Stimulated activated CD8-positive, alpha-beta memory T cell treated with anti-CD3 and anti-CD28 coated beads, Interleukin-2, amount 100 ng/mL, for 48 hours (primary cell): ENCODE measurements around the gene SLC6A5.

ENCODE experiments used
- DNase-seq, 2 donors: peaks; one replicate each; pipeline ENCODE4 v3.0.0-alpha.2; 2020; ENCODE audit warnings: low read depth in 2 of 2

The SLC6A5 gene

DNA sequence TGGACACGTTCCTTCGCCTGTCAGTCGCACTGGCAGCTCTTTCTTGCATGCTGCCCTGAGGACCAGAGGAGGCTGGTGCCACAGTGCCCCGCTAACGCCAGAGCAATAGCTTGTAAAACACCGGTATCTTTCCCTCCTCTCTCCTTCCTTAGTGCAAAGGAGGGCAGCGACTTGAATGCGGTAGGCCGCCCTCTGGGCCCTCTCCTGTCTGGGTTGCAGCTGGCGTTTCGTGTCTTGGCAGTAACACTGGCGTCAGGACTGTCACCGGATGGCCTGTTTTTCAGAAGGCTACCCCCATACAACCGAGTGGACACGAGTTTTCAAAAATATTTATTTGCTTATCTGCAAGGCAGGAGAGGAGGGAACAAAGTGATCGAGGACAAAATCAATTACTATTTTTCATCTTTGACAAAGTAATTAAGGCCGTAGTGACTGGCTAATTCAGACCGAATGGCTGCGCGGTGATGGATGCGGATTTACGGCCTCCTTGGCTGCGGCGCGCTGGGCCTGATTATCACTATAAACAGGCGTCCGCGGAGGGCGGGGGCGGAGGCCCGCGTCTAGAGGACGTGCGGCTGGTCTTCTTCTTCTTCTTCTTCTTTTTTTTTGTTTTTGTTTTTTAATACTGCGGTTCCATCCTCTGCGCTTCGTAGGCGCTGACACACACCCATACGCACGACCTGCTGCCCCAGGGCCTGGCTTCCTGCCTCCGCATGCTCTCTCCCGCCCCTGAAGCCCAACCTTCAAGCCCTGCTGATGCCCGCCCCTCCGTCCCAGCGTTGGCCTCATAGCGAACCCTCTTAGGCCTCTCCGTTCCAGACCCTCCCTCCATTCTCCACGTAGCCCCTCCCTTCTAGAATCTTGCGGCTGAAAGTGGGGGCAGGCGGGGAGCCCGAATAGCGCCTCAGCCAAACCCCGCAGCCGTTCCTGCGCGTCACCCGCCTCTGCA is 2.9 kb upstream of the SLC6A5 start:
- no peak for DNase-seq

DNA sequence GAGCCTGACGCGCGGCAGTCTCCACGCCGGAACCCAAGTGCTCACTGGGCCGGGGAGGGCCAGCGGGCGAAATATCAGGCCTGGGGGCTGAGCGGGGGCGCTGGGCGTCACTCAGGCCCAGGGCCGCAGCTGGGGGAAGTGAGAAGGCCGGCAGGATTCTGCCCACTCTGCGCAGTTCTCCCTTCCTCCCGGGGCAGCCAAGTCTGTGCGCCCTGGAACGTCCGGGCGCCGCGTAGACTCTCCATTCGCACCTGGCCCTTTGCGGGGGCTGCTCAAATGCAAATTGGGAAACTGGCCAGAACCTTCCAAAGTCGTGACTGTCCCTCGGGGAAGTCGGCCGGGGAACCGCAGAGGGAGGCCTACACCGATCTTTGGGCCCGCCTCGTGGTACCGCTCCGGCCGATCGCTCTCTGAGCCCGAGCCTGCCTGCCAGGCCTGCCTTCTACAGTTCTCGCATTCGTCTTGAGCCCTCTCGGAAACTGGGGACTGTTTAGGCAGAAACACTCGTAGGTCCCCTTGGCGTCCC is 2.2 kb upstream of the SLC6A5 start:
- DNase-seq = no peak

DNA sequence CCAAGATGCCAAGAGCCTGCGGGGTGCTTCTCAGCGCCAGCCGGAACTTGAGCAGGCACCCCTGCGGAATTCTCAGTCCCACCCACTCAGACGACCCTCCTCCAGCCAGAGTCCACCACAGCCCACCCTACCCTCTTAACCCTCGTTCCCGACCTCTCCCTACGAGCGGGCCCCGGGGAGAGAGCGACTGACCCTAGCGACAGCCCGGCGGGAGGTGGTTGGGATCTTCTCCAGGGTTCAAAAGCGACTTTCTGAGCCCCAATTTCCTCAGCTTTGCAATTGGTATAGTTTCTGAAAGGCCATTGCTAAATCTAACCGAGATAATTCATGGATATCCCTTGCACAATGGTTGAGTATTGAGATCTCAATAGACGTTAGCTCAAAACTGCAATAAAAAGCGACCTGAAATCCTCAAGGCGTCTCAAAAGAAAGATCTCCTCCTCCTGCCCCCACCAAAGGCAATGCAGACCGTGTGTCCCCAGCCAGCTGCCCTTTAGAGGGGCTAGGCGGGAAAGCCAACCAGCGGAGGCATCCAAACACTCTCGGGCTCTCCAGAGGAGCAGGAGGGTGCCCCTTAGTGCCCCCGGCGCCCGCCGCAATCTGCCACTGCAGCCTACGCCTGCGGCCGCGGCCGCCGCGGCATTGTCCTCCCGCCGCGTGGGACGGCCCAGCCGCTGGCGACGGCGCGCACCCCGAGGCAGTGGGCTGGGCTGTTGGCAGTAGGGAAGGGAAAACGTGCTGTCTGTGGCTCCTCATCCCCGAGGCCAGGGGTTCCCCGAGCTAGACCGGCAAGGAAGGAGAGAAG is 1.5 kb upstream of the SLC6A5 start:
- no peak for DNase-seq

- DNase-seq = no peak
Measured at GRCh38 chr11:20598492-20598891, 916 bp upstream of the SLC6A5 start.

GRCh38 chr11:20600020-20600346 is 575 bp downstream of the SLC6A5 start:
- no peak for DNase-seq

DNA sequence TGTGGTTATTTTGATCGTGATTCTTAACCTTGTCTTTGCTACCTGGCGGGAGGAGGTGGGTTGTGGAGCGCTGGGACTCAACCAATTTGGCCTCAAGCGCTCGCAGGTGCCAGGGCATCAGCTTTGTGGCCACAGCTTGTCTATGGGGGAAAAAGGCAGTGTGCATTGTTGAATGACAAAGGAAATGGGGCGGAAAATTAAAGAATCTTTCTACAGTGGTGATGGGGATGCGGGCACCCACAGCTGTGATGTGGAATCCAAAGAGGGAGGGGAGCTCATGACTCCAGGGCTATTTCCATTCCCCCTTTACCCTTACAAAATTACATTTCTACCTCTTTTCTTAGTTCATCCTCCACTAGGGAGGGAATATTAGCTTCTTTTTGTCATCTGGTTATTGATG is 1.1 kb downstream of the SLC6A5 start:
- no peak for DNase-seq

DNA sequence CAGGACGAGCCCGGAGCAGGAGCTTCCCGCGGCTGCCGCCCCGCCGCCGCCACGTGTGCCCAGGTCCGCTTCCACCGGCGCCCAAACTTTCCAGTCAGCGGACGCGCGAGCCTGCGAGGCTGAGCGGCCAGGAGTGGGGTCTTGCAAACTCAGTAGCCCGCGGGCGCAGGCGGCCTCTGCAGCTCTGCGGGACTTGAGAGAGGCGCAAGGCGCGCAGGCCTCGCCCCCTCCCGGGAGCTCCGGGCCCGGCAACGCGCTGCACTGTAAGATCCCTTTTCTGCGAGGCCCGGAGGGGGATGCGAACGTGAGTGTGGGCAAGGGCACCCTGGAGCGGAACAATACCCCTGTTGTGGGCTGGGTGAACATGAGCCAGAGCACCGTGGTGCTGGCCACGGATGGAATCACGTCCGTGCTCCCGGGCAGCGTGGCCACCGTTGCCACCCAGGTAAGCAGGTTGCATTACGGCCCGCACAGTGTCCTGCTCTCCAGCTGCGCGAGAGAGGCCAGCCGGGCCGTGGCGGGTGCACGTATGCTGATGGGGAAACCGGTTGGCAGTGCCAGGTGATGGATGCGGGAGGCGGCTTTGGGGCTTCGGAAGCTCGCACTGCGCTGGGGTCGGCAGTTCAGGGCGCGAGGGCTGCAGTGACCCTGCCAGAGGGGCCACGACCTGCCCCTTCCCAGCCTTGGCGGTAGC is 2.0 kb downstream of the SLC6A5 start:
- no peak for DNase-seq

- DNase-seq = no peak
Measured at GRCh38 chr11:20604295-20604803, 4.9 kb downstream of the SLC6A5 start.

DNA sequence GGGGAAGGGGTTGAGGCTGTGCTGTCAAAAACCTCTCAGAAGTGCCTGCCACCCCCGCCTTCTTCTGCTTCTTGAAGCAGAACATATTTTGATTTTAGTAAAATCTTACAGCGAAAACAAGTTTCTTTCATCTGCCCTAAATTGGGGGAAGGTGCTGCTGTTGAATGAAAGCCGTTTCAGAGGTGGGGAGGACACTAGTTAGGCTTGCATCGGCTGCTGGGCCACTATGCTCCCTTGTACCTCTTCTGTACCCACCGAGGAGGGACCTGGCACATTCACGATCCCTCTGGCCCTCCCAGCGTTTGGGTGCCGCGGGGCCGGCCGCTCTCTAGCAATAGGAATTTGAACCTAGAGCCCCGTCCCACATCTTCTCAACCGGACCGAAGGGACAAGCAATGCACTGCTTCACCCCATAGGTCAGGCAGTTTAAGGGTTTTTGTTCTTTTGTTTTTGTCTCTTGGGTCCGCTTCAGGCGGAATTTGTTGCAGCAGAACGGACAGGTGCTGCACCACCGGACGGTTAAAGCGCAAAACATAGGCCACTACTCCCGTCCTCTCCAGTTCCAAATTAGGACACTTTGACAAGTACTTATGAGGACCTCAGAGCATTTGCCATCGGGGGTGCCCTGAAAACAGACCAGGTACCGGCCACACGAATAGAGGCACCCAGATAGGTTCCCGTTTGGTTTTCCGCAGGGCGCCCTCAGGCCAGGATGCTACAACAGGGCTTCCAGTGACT is 5.6 kb downstream of the SLC6A5 start:
- DNase-seq = no peak

DNA sequence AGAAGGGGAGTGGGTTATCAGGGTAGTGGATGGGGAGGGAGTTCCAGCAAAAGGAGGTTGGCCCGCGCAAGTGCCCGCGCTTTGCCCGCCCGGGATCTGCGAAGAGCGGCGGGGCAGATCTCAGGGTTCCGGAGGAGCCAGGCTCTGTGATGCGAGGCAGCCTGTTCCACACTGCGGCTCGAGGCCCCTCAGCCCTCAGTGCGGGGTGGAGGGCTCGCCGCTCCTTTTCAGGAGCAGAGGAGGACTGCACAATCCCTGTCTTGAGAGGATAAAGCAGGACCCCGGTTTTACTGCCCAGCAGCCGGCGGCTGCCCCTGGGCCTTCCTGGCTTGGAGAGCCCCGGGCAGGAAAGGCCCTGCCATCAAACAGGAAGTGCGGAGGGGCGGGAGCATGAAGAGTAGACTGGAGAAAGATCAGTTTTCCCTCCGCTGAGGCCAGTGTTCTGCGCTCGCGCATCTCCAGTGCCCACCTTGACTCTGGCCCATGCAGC is 6.2 kb downstream of the SLC6A5 start:
- no peak for DNase-seq

- no peak for DNase-seq
Measured at GRCh38 chr11:20608934-20609333, 9.5 kb downstream of the SLC6A5 start.

DNA sequence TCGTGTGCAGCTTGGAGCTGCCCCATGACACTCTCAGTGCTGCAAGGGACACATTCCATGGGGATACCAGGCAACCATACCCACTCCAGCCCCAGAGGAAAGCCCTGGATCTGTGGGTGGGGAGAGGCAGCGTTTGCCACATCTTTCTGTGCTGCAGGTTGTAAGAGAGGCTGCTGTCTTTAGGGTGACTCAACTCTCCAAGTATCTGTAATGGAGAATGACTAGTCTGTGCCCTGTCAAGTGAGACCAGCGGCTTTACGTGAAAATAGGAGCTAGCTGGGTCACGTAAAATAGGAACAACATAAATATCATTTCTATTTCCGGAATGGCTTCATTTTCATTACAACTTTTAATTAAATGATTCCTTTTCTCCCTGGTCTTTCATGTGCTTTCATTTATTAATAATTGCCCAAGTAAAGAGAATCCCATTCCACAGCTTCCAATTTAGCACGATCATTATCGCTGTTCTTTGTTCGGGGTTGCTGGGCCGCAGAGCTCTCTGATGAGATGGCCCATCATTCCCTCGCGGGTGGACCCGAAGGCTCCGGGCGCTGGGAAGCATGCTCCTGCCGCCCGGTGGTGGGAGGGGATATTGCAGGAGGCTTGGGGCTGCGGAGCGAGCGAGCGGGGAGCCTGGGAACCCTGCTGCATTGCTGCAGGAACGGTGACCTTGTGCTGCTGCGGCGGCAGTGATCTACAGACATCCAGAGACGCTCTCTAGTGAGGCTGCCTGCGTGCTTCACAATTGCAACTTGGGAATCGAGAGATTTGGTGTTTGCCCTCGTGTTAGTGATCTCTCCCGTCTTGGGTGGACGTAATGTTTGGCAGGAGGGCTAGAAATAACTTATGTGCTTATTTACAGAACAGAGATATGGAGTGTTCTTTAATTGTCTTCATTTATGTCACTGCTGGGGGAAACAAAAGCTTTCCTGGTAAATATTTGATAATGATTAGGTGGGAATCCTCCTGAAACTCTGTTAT is 10.6 kb downstream of the SLC6A5 start:
- peak; percentile 56 to 59 for DNase-seq

DNA sequence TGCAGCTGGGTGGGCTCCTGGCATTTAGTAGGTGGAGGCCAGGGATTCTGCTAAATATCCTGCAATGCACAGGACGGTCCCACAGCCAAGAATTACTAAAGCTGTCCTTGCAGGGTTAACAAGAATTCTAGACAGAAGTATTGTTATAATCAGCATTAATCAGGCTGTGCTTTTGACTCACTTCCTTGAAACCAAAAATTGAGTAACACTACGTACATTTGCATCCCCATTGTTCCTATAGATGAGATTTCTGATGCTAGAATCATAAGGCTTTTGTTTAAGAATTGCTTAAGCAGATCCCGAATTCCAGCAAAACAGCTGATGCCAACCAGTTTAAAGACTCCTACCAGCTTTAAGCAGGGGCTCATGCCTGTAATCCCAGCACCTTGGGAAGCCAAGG is 11.4 kb downstream of the SLC6A5 start:
- DNase-seq = no peak

GRCh38 chr11:20611445-20611844 is 12.0 kb downstream of the SLC6A5 start:
- DNase-seq = no peak

DNA sequence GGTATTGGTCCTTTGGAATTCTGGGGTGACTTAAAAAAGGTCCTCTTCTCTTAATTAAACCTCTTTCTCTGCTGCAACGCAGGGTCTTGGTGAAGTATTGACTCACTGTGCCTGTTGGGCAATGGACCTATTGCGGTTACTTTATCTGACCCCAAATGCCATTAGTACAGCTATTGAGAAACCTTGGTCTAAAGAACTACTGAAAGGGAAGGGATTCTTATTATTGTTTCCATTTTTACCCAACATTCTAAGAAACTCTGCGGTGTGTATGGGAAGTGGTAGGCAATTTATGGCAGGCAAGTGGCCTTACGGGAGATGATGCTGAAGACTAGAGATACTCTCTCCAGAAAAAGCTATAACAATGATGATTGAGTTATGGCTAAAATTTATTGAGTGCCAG is 12.5 kb downstream of the SLC6A5 start:
- DNase-seq = no peak

- no peak for DNase-seq
Measured at GRCh38 chr11:20612416-20612815, 13.0 kb downstream of the SLC6A5 start.

- no peak for DNase-seq
Measured at GRCh38 chr11:20616920-20617319, 17.5 kb downstream of the SLC6A5 start.

DNA sequence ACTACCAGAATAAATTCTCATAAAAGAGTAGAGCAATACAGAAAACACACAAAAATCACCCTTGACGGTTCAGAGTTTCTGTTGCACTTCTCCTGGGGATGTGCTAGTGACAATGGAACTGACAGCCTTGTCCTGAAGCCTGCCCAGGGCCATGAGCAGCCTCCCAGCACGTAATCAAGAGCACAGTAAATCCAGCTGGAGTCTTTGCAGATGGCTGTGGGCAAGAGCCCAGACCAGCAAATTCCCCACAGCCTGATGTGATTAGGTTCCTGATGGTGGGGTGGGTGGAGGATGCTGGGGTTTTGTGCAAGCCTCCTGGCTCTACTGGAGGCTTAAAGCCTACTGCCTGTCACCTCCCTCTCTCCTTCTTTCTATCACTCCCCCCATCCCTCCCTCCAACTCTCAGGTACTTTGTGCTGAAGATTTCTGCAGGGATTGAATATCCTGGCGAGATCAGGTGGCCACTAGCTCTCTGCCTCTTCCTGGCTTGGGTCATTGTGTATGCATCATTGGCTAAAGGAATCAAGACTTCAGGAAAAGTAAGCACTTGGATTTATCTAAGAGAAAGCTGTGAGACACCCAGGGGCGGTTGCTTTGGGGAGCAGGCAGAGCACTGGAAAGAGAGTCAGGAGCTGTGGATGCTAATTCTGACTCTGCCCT is 18.1 kb downstream of the SLC6A5 start:
- no peak for DNase-seq

DNA sequence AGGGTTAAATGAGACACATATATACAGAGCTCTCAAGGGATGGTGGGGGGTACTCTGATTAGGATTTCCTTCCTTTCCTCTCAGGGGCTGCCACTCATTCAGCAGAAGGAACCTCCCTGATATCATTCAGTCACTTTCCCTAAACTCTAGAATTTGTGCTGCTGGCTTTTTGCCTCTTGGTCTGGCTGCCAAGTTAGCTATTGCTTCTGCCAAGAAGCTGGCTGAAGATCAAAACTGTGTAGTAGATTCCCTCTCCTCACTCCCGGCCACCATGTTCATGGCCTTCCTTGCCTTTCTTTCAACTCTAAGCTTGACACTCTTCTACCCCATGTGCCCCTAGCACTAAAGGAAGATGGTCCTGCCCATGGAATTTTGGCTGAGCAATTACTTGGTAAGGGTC is 18.7 kb downstream of the SLC6A5 start:
- no peak for DNase-seq
